Astrocyte of the spinal cord (primary cell): ENCODE results near the gene TOP2A.

Source experiments
- DNase-seq: peaks from one replicate; pipeline ENCODE4 v3.0.0; 2011; ENCODE audit warnings: low read depth, low spot score
- H3K4me3 ChIP-seq: 2 replicates; pipeline ENCODE4 v1.5.1; 2011; ENCODE audit warnings: low read depth, mild to moderate bottlenecking, low read length, moderate library complexity
- CTCF ChIP-seq: IDR thresholded peaks from 2 replicates; pipeline ENCODE4 v1.5.1; 2012; ENCODE audit warnings: low read depth, mild to moderate bottlenecking, low read length, inconsistent platforms
- in situ Hi-C: cut with HindIII; loops from 2 replicates; pipeline ENCODE4 v1.10.0; 2017; ENCODE audit warnings: low sequenced_read_pairs

Gene TOP2A

GRCh38 chr17:40462343-40463121 is 44.8 kb upstream of the TOP2A start:
- no peak overlapping the region for H3K4me3 ChIP-seq
- no peak for DNase-seq
- in situ Hi-C loops: no loop called here
- no peak for TF ChIP-seq CTCF

GRCh38 chr17:40461732-40462342 is 44.1 kb upstream of the TOP2A start:
- H3K4me3 ChIP-seq: no peak overlapping the region
- TF ChIP-seq CTCF: no peak
- no peak for DNase-seq
- in situ Hi-C loops: no loop called here

GRCh38 chr17:40460968-40461731 is 43.5 kb upstream of the TOP2A start:
- no peak overlapping the region for H3K4me3 ChIP-seq
- in situ Hi-C loops: no loop called here
- no peak for DNase-seq
- no peak for TF ChIP-seq CTCF

- H3K4me3 ChIP-seq: no peak overlapping the region
- no peak for TF ChIP-seq CTCF
- no peak for DNase-seq
- in situ Hi-C loops: no loop called here
Measured at GRCh38 chr17:40460604-40460967, 42.9 kb upstream of the TOP2A start.

- H3K4me3 ChIP-seq: no peak overlapping the region
- TF ChIP-seq CTCF: no peak
- DNase-seq: no peak
- in situ Hi-C loops: no loop called here
Measured at GRCh38 chr17:40459636-40460603, 42.2 kb upstream of the TOP2A start.
